ENCODE data around the gene KIAA1328.

The KIAA1328 gene

GRCh38 chr18:37272226-37272625, 443.3 kb downstream of the KIAA1328 start:
- TF ChIP-seq CTCF (IDR thresholded peaks at IDR 0.05; ENCODE audit: insufficient read depth, low read depth, low read length, missing control alignments): no peak
- no peak overlapping the region for H3K4me3 ChIP-seq (ENCODE audit: low read length)
- no peak for DNase-seq (ENCODE audit: low read depth)

DNA sequence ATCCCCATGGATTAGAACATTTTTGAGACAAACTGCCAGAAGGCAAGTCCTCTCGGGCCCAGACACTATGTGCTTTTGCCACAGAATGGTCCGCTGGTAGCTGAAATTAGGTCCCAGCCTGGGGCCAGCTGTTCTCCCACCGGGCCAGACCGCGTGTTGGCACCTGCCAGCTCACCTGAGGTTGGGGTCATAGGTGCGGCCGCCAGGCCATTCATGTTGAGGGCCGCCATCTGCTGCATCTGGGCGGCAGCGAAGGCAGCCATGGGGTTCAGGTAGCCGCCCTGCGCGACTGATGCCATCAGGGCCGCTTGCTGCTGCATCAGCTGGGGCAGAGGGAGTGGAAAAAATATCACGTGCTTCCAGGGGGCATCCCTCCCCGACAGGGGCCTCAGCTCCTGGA, 443.9 kb downstream of the KIAA1328 start:
- TF ChIP-seq CTCF (IDR thresholded peaks at IDR 0.05; ENCODE audit: insufficient read depth, low read depth, low read length, missing control alignments): no peak
- DNase-seq (ENCODE audit: low read depth): no peak
- no peak overlapping the region for H3K4me3 ChIP-seq (ENCODE audit: low read length)

- no peak for DNase-seq (ENCODE audit: low read depth)
- no peak overlapping the region for H3K4me3 ChIP-seq (ENCODE audit: low read length)
- TF ChIP-seq CTCF (IDR thresholded peaks at IDR 0.05; ENCODE audit: insufficient read depth, low read depth, low read length, missing control alignments): no peak
Observed at GRCh38 chr18:37274309-37275236, 445.6 kb downstream of the KIAA1328 start.

DNA sequence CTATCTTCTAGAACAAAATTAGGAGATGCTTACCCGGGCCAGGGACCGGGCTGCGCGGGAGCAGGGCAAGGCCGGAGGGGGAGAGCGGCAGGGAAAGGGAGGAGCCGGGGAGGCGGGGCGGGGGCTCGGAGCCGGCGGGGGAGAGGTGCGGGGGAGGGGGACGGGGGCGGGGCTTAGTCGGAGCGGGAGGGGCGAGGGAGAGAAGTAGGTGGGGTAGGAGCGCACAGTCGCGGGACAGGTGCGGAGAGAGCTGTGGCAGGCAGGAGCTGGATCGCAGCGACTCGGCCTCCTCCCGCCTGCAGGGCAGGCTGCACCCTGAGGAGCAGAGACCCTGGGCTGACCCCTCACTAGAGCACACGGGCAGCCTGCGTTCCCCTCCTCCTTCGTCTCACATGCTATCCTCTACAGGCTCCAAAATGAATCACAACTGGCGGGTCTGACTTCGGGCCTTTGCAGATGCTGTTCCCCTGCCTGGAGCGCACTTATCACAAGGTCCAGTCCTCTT, 446.4 kb downstream of the KIAA1328 start:
- no peak for DNase-seq (ENCODE audit: low read depth)
- no peak overlapping the region for H3K4me3 ChIP-seq (ENCODE audit: low read length)
- no peak for TF ChIP-seq CTCF (IDR thresholded peaks at IDR 0.05; ENCODE audit: insufficient read depth, low read depth, low read length, missing control alignments)

- no peak overlapping the region for H3K4me3 ChIP-seq (ENCODE audit: low read length)
- no peak for TF ChIP-seq CTCF (IDR thresholded peaks at IDR 0.05; ENCODE audit: insufficient read depth, low read depth, low read length, missing control alignments)
- DNase-seq (ENCODE audit: low read depth): no peak
Observed at GRCh38 chr18:37276111-37276890, 447.4 kb downstream of the KIAA1328 start.

- TF ChIP-seq CTCF (IDR thresholded peaks at IDR 0.05; ENCODE audit: insufficient read depth, low read depth, low read length, missing control alignments): no peak
- DNase-seq (ENCODE audit: low read depth): no peak
- H3K4me3 ChIP-seq (ENCODE audit: low read length): no peak overlapping the region
Observed at GRCh38 chr18:37277804-37278203, 448.9 kb downstream of the KIAA1328 start.
